ENCODE results near the gene PGS1.

The PGS1 gene

GRCh38 chr17:78349891-78350642 is 28.4 kb upstream of the PGS1 start:
- Histone ChIP-seq H3K27me3 (ENCODE audit: insufficient read depth, low read length, poor library complexity) (peaks cover 28% of the 10 kb centered on the region), H3K9ac (ENCODE audit: low read depth, low read length) (no peak overlapping the region), H3K27ac (ENCODE audit: low read length) (no peak overlapping the region)

GRCh38 chr17:78351449-78352006 is 26.9 kb upstream of the PGS1 start:
- no peak overlapping the region for H3K27ac ChIP-seq (ENCODE audit: low read length)
- H3K4me2 ChIP-seq (ENCODE audit: insufficient read depth, low read length), result no peak overlapping the region
- no peak overlapping the region for H3K4me3 ChIP-seq (ENCODE audit: low read depth in 1 of 2, low read length in 2 of 2)
- peaks cover 28% of the 10 kb centered on the region for H3K27me3 ChIP-seq (ENCODE audit: insufficient read depth, low read length, poor library complexity)
- H3K79me2 ChIP-seq (ENCODE audit: insufficient read depth, low read length), result no peaks in the 10 kb centered on the region
- peaks cover 10% of the 10 kb centered on the region for H4K20me1 ChIP-seq (ENCODE audit: insufficient read depth, low read length)
- H3K4me1 ChIP-seq (ENCODE audit: insufficient read depth, low read length), result peaks cover 16% of the 10 kb centered on the region
- TF ChIP-seq EZH2 (IDR thresholded peaks at IDR 0.05; ENCODE audit: borderline replicate concordance, low read depth, low read length, severe bottlenecking) (no peak), CTCF (IDR thresholded peaks at IDR 0.05; ENCODE audit: borderline replicate concordance, extremely low read depth, low read length, poor library complexity, severe bottlenecking) (no peak)
- no peaks in the 10 kb centered on the region for H3K36me3 ChIP-seq (ENCODE audit: insufficient read depth, low read length)
- no peak overlapping the region for H3K9ac ChIP-seq (ENCODE audit: low read depth, low read length)
- no peaks in the 10 kb centered on the region for H3K9me3 ChIP-seq (ENCODE audit: insufficient read depth, low read length, severe bottlenecking)
- no peak for ATAC-seq (ENCODE audit: insufficient read depth, low read depth)
- H2AFZ ChIP-seq (ENCODE audit: low read depth, low read length), result no peak overlapping the region
- no peak for DNase-seq

More at GRCh38 chr17:78349891-78350642, 28.4 kb upstream of the PGS1 start:
- H3K4me3 ChIP-seq (ENCODE audit: low read depth in 1 of 2, low read length in 2 of 2), result no peak overlapping the region
- H3K9me3 ChIP-seq (ENCODE audit: insufficient read depth, low read length, severe bottlenecking), result no peaks in the 10 kb centered on the region
- H4K20me1 ChIP-seq (ENCODE audit: insufficient read depth, low read length), result peaks cover 10% of the 10 kb centered on the region
- no peaks in the 10 kb centered on the region for H3K36me3 ChIP-seq (ENCODE audit: insufficient read depth, low read length)
- no peak for DNase-seq
- no peak overlapping the region for H3K4me2 ChIP-seq (ENCODE audit: insufficient read depth, low read length)
- ATAC-seq (ENCODE audit: insufficient read depth, low read depth), result no peak
- H3K4me1 ChIP-seq (ENCODE audit: insufficient read depth, low read length), result peaks cover 16% of the 10 kb centered on the region
- no peaks in the 10 kb centered on the region for H3K79me2 ChIP-seq (ENCODE audit: insufficient read depth, low read length)
- peak; percentile 31 for TF ChIP-seq CTCF (IDR thresholded peaks at IDR 0.05; ENCODE audit: borderline replicate concordance, extremely low read depth, low read length, poor library complexity, severe bottlenecking)
- no peak for TF ChIP-seq EZH2 (IDR thresholded peaks at IDR 0.05; ENCODE audit: borderline replicate concordance, low read depth, low read length, severe bottlenecking)
- no peak overlapping the region for H2AFZ ChIP-seq (ENCODE audit: low read depth, low read length)

GRCh38 chr17:78353834-78354233 is 24.6 kb upstream of the PGS1 start:
- H3K4me3 ChIP-seq (ENCODE audit: low read depth in 1 of 2, low read length in 2 of 2), result no peak overlapping the region

More at GRCh38 chr17:78353834-78354233, 24.6 kb upstream of the PGS1 start:
- H3K9me3 ChIP-seq (ENCODE audit: insufficient read depth, low read length, severe bottlenecking), result no peaks in the 10 kb centered on the region
- no peak overlapping the region for H3K4me2 ChIP-seq (ENCODE audit: insufficient read depth, low read length)
- H3K9ac ChIP-seq (ENCODE audit: low read depth, low read length), result no peak overlapping the region
- no peak overlapping the region for H2AFZ ChIP-seq (ENCODE audit: low read depth, low read length)
- peaks cover 17% of the 10 kb centered on the region for H3K4me1 ChIP-seq (ENCODE audit: insufficient read depth, low read length)
- H3K79me2 ChIP-seq (ENCODE audit: insufficient read depth, low read length), result no peaks in the 10 kb centered on the region
- peaks cover 22% of the 10 kb centered on the region for H4K20me1 ChIP-seq (ENCODE audit: insufficient read depth, low read length)
- H3K27ac ChIP-seq (ENCODE audit: low read length), result no peak overlapping the region
- H3K36me3 ChIP-seq (ENCODE audit: insufficient read depth, low read length), result no peaks in the 10 kb centered on the region
- peaks cover 20% of the 10 kb centered on the region for H3K27me3 ChIP-seq (ENCODE audit: insufficient read depth, low read length, poor library complexity)
- ATAC-seq (ENCODE audit: insufficient read depth, low read depth) (no peak), DNase-seq (no peak)
- TF ChIP-seq EZH2 (IDR thresholded peaks at IDR 0.05; ENCODE audit: borderline replicate concordance, low read depth, low read length, severe bottlenecking), result no peak
- no peak for TF ChIP-seq CTCF (IDR thresholded peaks at IDR 0.05; ENCODE audit: borderline replicate concordance, extremely low read depth, low read length, poor library complexity, severe bottlenecking)

All from DND-41 (cell line).